ENCODE data around the gene RANBP2.
A peak's percentile ranks its signal among the peaks of the same experiment; 100 is the strongest.
"Not testable (repeated sequence)": the region's sequence is repeated elsewhere in the genome, so short reads cannot be mapped to it uniquely, and the experiment has no call there.

RANBP2 gene

DNA sequence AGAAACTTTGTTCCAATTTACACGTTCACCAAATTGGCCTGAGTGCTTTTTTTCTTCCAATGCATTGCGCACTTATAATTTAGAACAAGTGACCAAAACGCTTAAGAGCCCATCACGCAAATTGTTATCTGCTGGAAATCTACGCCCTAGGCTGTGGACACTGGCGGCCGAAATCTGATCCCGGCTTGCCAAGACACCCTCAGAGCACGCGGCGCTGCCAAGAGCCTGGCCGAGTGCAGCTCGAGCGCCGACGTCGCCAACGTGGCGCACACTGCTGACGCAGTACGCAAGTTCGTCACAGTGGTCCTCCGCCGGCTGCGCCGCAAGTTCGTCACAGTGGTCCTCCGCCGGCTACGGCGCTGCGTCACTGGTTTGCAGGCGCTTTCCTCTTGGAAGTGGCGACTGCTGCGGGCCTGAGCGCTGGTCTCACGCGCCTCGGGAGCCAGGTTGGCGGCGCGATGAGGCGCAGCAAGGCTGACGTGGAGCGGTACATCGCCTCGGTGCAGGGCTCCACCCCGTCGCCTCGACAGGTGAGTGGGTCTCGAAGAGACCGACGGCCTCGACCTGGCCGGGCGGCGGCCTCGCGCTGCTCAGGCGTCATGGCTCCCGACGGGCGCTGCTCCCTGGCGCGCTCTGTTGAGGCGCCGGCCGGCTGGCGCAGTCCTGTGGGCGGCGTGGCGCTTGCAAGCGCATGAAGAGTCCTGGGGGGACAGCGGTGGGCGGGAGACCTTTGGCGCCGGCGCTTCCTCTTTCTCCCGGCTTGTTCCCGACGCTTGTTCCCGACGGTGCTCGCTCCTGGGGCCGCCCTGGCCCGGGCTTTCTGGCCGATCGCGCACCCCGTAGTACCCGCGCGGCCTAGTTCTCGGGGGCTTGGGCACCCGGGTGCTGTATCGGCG is at the start of gene RANBP2:
Gene RANBP2 (plus strand): TSS at position 334 of the 896 bp plus-strand sequence. CDS start 125 bp downstream, at position 459.
- peak; percentile 84 to 88 (median 85) for DNase-seq (ENCODE audit: low read depth in 3 of 3)

DNA sequence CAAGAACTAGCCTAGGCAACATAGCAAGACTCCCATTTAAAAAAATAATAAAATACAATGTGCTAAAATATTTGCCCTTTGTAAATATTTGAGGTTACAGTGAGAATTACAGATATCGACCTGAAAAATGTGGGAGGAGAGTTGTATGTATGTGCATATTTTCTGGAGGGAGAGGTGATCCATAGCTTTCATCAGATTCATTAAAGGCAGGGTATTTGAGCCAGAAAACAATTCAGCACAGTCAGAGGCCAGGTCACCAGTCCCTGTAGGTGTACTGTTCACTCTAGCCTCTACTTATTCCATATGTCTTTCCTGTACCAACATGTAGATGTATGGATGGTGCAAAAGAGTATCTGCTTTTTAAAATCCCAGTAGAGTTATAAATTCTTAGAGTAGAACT is 49.0 kb upstream of the RANBP2 start:
- not testable (repeated sequence) for DNase-seq (ENCODE audit: low read depth in 3 of 3)

DNA sequence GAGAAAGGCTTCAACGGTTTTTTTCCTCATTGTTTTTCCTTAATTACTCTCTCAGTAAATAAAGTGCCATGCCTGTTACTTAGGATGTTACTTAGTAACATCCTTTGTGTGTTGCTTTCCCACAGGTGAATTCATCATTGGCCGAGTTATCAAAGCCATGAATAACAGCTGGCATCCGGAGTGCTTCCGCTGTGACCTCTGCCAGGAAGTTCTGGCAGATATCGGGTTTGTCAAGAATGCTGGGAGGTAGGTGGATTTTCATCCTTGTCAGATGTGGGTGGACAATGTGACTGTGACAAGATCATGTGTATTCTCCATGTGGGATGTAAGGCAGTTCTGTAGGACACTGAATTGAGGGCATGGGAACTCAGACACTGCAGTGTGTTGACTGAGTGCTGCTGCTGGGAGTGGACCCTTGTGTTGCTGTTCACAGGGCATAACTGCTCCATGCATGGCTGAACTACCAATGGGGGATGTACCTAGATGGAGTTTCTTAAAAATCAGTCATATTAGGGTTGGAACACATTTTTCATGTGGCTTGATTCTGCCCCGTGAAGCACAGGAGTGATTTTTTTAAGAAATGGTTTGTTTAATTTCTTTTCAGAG is 47.0 kb upstream of the RANBP2 start:
- DNase-seq (ENCODE audit: low read depth in 3 of 3): not testable (repeated sequence)

DNA sequence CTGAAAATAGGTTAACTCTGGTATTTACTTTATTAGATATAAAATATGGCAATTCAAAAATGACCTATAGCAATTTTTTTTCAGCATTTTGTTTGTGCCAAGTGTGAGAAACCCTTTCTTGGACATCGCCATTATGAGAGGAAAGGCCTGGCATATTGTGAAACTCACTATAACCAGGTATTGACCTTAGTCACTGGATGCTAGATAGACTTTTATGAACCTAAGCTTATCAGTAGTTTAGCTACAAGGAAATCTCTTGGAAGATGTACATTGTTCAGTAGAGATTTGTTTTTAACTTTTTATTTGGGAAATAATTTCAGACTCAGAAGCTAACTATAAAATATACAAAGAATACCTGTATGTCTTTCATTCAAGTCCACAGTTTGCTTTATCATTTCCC is 42.8 kb upstream of the RANBP2 start:
- not testable (repeated sequence) for DNase-seq (ENCODE audit: low read depth in 3 of 3)

DNA sequence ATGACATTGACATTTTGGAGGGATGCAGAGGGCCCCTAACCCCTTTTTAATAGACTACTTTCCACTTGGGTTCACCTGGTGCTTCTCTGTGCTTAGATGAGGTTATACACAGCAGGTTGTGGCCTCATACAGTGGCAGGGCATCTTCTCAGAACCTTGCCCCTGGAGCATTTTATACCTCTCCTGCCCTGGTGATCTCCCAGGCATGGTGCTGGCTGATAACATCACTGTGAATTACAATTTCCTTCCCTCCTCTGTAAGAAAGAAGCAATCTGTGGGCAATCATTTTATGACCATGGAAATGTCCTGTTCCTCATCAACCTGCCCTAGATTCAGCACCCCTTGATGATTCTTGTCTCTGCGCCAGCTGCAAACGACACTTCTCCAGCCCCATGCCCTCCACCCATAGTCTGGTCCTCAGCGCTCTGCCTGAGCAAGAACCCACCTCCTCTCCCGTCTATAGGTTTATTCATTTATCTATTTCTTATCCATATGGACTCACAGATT is 42.0 kb upstream of the RANBP2 start:
- DNase-seq (ENCODE audit: low read depth in 3 of 3): not testable (repeated sequence)

DNA sequence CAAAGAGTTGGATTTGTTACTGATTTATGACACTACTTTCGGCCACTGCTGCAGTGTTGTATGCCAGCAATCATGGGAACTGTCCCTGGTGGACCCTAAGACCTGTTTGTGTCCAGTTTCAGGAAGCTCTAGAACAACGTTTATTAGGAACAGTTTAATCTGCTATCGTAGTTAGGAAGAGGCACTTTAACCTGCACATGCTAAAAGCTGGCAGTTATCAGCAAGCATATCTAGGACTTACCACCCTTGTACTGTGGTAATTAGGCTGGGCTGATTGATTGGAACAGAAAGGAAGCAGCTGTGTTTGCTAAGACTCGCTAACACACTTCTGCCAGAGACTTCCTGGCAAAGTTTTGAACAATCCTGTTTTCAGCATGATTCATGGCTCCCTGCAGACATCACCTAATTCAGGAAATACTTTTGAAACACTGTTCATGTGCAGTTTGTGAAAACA is 41.1 kb upstream of the RANBP2 start:
- DNase-seq (ENCODE audit: low read depth in 3 of 3): not testable (repeated sequence)

DNA sequence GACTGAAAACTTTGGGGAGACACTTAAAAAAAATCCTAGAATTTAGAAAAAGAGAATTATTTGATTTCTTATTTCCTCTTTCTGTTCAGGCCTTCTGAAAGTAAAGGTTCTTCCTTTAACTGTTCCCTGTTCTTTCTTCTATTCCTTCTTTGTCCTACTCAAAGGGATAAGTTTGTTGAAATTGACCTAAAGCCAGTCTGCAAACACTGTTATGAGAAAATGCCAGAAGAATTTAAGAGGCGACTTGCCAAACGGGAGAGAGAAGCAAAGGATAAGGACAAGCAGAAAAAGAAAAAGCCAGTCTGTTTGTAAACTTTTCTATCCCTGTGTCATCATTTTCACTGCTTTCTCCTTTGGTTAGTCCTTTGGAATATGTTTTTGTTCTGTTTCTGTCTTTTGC is 38.5 kb upstream of the RANBP2 start:
- DNase-seq (ENCODE audit: low read depth in 3 of 3): not testable (repeated sequence)

DNA sequence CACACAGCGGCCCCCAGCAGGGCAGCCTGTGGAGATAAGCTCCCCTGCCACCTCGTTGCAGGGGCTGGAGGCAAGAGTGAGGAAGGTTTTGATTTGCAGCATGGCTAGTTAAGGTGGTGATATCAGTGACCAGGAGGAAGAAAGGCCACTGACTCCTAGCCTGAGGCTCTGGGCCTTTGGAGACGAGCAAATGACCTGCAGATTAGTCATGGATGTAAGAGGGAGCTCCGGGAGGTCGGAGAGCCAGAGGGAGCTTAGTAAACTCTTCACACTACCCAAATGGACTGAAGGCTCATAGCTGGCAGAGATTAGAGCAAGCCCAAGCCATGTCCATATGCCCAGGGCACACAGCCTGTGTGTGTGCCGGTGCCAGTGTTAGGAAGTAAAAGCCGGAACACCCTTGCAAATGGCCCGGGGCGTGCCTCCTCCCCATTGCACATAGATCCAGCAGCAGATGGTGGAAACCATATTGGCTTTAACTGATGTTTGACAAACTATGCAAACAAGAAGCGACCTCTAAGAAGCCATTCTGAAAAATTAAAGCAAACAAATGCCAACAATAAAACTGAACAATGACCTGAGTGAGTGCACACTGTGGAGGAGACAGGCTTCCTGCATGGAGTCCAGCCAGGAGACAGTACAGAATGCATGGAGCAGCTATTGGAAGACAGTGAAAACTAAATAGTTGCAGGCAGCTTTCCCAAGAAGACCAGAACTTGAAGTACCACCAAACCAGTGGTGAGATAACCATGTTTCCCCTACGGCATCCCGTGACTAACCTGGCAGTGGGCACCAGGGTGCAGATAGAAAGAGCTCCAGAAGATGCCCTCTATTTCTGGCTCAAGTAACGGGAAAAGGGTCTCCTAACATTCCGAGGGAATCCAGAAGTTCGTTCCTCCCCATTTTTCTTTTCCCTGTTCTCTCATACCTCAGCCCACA is 30.2 kb upstream of the RANBP2 start:
- not testable (repeated sequence) for DNase-seq (ENCODE audit: low read depth in 3 of 3)

DNA sequence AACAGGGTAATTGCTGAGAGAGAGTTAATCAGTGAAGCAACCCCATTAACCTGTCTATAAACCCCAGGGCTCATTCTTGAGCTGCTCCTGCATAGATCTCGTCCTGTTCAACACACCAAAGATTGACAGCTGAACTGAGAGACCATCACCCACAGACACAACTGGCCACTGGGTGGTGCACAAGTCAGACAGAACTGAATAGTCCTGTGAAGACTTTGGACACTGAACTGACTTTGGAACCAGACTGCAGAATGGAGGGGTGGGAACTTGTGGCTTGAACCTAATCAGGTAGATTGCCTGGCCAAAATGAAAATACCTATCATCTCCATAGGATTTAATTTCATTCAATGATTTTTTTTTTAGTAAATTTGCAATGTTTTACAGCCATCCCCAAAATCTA is 29.3 kb upstream of the RANBP2 start:
- DNase-seq (ENCODE audit: low read depth in 3 of 3): not testable (repeated sequence)

DNA sequence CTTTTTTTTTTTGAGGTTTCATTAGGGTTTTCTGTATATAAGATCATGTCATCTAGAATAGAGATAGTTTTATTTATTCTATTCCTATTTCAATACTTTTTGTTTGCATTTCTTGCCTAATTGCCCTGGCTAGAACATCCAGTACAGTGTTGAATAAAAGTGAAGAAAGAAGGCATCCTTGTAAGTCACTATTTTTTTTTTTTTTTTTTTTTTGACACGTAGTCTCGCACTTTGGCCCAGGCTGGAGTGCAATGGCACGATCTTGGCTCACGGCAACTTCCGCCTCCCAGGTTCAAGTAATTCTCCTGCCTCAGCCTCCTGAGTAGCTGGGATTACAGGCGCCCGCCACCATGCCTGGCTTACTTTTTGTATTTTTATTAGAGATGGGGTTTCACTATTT is 27.8 kb upstream of the RANBP2 start:
- DNase-seq (ENCODE audit: low read depth in 3 of 3): no peak

DNA sequence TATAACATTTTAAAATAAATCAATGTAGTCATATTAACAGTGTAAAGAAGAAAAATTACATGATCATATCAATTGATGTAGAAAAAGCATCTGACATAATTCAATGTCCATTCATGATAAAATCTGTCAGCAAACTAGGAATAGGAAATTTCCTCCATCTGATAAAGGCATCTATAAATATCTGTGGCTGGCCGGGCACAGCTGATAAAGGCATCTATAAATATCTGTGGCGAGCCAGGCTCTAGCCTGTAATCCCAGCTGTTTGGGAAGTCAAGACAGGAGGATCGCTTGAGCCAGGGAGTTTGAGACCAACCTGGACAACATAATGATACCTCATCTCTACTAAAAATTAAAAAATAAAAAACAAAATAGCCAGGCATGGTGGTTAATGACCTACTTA is 18.1 kb upstream of the RANBP2 start:
- no peak for DNase-seq (ENCODE audit: low read depth in 3 of 3)

DNA sequence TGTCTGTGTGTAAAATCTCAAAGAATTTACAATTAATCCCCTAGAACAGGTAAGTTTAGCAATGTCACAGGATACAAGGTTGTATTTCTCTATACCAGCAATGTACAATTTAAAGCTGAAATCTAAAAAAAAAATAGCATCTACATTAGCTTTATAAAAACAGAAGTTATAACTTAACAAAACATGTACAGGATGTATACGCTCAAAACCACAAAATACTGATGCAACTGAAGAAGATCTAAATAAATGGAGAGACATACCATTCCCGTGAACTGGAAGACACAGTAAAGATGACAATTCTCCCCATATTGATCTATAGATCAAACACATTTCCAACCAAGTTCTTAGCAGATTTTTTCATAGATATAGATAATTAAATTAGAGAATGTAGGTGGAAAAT is 17.5 kb upstream of the RANBP2 start:
- no peak for DNase-seq (ENCODE audit: low read depth in 3 of 3)

DNA sequence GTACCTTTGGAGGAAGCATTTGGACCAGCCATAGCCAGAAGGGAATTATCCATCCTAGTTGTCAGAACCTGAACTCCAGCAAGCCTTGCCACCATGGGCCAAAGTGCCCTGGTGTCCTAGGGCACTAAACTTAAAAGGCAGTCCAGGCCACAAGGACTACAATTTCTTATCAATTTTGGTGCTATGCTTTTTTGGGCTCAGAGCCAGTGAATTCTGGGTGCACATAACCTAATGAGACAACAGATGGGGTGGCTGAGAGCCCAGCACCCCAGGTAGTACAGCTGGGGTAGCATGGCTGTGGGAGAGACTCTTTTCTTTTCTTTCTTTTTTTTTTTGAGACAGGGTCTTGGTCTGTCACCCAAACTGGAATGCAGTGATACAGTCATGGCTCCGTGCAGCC is 14.4 kb upstream of the RANBP2 start:
- DNase-seq (ENCODE audit: low read depth in 3 of 3): no peak

DNA sequence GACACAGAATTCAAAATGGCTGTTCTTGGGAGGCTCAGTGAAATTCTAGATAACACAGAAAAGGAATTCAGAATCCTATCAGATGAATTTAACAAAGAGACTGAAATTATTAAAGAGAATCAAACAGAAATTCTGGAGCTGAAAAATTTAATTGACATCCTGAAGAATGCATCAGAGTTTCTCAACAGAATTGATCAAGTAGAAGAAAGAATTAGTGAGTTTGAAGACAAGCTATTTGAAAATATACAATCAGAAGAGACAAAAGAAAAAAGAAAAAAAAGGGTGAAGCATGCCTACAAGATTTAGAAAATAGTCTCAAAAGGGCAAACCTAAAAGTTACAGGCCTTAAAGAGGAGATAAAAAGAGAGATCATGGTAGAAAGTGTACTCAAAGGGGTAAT is 12.0 kb upstream of the RANBP2 start:
- no peak for DNase-seq (ENCODE audit: low read depth in 3 of 3)

DNA sequence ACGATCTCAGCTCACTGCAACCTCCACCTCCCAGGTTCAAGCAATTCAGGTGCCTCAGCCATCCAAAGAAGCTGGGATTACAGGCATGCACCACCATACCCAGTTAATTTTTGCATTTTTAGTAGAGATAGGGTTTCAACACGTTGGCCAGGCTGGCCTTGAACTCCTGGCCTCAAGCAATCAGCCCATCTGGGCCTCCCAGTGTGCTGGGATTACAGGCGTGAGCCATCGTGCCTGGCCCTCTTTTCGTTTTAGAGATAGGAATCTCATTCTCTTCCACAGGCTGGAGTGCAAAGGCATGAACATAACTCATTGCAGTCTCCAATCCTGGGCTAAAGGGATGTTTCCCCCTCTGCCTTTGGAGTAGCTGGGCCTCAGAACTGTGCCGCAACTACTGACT is 2.3 kb upstream of the RANBP2 start:
- not testable (repeated sequence) for DNase-seq (ENCODE audit: low read depth in 3 of 3)

DNA sequence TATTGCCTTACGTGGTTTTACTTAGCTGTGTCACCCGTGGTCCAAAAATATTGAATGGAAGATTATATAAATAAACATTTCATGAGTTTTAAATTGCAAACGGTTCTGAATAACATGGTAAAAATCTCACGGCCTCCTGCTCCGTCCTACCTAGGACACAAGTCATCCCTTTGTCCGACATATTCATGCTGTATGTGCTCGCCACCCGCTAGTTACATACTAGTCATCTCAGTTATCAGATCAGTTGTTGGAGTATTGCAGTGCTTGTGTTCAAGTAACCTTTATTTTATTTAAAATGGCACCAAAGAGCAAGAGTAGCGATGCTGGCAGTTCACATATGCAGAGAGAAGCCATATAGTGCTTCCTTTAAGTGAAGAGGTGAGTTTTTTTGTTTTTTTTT is 6.8 kb downstream of the RANBP2 start:
- not testable (repeated sequence) for DNase-seq (ENCODE audit: low read depth in 3 of 3)

DNA sequence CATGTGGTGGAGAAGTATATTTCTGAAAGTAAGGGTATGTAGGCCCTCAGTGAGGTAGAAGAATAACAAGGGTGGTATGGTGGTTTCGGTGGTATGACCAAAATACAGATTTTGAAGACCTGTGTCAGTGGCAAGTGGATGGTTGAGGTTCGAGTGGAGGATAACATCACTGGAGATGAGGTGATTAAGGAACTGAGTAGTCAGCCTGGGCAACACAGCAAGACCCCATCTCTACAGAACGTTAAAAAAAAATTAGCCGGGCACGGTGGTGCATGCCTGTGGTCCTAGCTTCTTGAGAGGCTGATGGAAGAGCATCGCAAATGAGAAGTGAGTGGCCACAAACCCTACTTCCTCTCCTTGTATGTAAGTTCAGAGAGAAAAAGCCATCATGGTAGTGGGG is 15.4 kb downstream of the RANBP2 start:
- not testable (repeated sequence) for DNase-seq (ENCODE audit: low read depth in 3 of 3)

DNA sequence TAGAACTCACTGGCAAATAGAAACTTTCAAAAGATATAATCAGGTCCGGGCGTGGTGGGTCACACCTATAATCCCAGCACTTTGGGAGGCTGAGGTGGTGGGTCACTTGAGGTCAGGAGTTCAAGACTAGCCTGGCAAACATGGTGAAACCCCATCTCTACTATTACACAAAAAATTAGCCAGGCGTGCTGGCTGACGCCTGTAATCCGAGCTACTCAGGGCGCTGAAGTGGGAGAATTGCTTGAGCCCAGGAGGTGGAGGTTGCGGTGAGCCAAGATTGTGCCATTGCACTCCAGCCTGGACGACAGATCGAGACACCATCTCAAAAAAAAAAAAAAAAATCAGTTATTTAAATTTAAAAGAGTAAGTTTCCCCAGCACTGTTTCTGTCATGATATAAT is 38.7 kb downstream of the RANBP2 start:
- not testable (repeated sequence) for DNase-seq (ENCODE audit: low read depth in 3 of 3)

DNA sequence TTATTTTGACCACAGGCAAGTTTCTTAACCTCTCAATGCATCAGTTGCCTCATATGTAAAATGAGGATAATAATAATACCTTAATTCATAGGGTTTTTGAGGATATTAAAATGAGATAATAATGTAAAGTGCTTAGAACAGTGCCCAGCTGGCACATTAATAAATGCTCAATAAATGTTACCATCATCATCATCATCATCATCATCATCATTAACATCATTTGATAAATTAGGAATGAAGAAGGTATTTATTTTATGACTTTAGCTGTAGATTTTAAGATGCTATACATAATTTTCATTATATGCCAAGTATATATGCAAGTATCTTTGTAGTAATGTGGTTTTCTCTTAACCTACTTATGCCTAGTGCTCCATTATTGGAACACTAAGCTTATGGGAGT is 43.3 kb downstream of the RANBP2 start:
- not testable (repeated sequence) for DNase-seq (ENCODE audit: low read depth in 3 of 3)

DNA sequence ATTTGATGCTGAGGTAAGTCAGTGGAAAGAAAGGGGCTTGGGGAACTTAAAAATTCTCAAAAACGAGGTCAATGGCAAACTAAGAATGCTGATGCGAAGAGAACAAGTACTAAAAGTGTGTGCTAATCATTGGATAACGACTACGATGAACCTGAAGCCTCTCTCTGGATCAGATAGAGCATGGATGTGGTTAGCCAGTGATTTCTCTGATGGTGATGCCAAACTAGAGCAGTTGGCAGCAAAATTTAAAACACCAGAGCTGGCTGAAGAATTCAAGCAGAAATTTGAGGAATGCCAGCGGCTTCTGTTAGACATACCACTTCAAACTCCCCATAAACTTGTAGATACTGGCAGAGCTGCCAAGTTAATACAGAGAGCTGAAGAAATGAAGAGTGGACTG is 47.4 kb downstream of the RANBP2 start:
- DNase-seq (ENCODE audit: low read depth in 3 of 3): not testable (repeated sequence)

DNA sequence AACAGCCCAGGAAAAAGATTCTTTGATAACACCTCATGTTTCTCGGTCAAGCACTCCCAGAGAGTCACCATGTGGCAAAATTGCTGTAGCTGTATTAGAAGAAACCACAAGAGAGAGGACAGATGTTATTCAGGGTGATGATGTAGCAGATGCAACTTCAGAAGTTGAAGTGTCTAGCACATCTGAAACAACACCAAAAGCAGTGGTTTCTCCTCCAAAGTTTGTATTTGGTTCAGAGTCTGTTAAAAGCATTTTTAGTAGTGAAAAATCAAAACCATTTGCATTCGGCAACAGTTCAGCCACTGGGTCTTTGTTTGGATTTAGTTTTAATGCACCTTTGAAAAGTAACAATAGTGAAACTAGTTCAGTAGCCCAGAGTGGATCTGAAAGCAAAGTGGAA is 48.6 kb downstream of the RANBP2 start:
- not testable (repeated sequence) for DNase-seq (ENCODE audit: low read depth in 3 of 3)

DNA sequence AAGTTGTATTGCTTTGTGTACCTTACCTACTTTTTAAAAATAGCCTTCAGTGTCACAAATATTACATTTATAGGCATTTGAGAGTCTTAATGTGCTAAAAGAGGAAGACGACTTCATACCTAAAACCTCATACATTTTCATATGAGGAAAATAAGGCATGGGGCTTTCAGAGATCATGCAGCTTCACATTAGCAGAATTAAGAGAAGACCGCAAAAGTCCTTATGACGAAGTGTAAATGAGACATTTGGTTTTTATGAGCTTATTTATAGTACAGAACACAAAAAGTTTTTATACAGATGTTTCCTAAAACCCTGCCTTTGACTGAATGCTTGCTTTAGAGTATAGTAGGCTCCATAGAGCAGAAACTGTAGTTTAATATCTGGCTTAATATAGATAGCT is 57.2 kb downstream of the RANBP2 start:
- DNase-seq (ENCODE audit: low read depth in 3 of 3): no peak
